GM15510 (cell line): ENCODE data around the gene KRT81.

Source experiments
- POLR2A ChIP-seq: IDR thresholded peaks from 3 replicates; pipeline ENCODE4 v1.6.1; 2011; ENCODE audit warnings: borderline replicate concordance; ENCODE audit not compliant: insufficient read length; ENCODE audit errors: extremely low read depth

Gene KRT81

GRCh38 chr12:52251367-52252051, 39.8 kb downstream of the KRT81 start:
- TF ChIP-seq POLR2A, result no peak

GRCh38 chr12:52250048-52250990, 41.0 kb downstream of the KRT81 start:
- TF ChIP-seq POLR2A, result no peak

GRCh38 chr12:52249511-52250047, 41.8 kb downstream of the KRT81 start:
- no peak for TF ChIP-seq POLR2A

- TF ChIP-seq POLR2A, result no peak
These were observed 42.5 kb downstream of the KRT81 start for GRCh38 chr12:52248541-52249461.

- no peak for TF ChIP-seq POLR2A
These were observed 43.5 kb downstream of the KRT81 start for GRCh38 chr12:52247622-52248540.

GRCh38 chr12:52246720-52247621, 44.4 kb downstream of the KRT81 start:
- no peak for TF ChIP-seq POLR2A

- no peak for TF ChIP-seq POLR2A
These were observed 45.3 kb downstream of the KRT81 start for GRCh38 chr12:52245962-52246569.

GRCh38 chr12:52245259-52245961, 45.9 kb downstream of the KRT81 start:
- no peak for TF ChIP-seq POLR2A

- TF ChIP-seq POLR2A, result no peak
These were observed 46.7 kb downstream of the KRT81 start for GRCh38 chr12:52244615-52244994.

- TF ChIP-seq POLR2A, result peak; percentile 16
These were observed 47.3 kb downstream of the KRT81 start for GRCh38 chr12:52243856-52244614.

GRCh38 chr12:52243259-52243855, 48.0 kb downstream of the KRT81 start:
- no peak for TF ChIP-seq POLR2A
